Upper lobe of right lung (tissue), 1 donor: ENCODE results near the gene BOLA1. TPM values are rescaled to one million over a fixed set of nuclear protein-coding genes. Genes with fewer than 3 reads are reported as not detected.
"Not testable (repeated sequence)": the region's sequence is repeated elsewhere in the genome, so short reads cannot be mapped to it uniquely, and the experiment has no call there.

Experiments
- ATAC-seq: fragments of 200-7000 bp; cut with Tn5 transposase; one replicate; pipeline ENCODE4 v1.9.1; 2020; ENCODE audit warnings: mild to moderate bottlenecking, moderate library complexity
- DNase-seq: peaks from one replicate; pipeline ENCODE4 v3.0.0-alpha.2; 2020
- H3K27ac ChIP-seq: fragments of 200-600 bp; one replicate; pipeline ENCODE4 v1.8.0; 2022
- H3K27me3 ChIP-seq: fragments of 200-600 bp; one replicate; pipeline ENCODE4 v1.8.0; 2022; ENCODE audit warnings: mild to moderate bottlenecking
- H3K36me3 ChIP-seq: fragments of 200-600 bp; one replicate; pipeline ENCODE4 v1.8.0; 2022
- H3K4me1 ChIP-seq: fragments of 200-600 bp; one replicate; pipeline ENCODE4 v1.8.0; 2022
- H3K4me3 ChIP-seq: fragments of 200-600 bp; one replicate; pipeline ENCODE4 v1.8.0; 2022; ENCODE audit warnings: mild to moderate bottlenecking
- H3K9me3 ChIP-seq: fragments of 200-600 bp; one replicate; pipeline ENCODE4 v1.8.0; 2022
- intact Hi-C: fragments of 100-400 bp; cut with DNase I; formaldehyde crosslinking; loops from one replicate; pipeline ENCODE4 v1.11.0; 2022
- total RNA-seq: library from RNA; stranded (reverse); fragmentation: NEBNext Ultra II Directional; extraction: Animal tissue kit (Norgen Biotek cat#: 25700); gene quantifications from one replicate; pipeline ENCODE4 v1.2.1, GENCODE V29; 2021
- TF ChIP-seq, protein P1 (sequence below): fragments of 200-600 bp; IDR thresholded peaks from one replicate; pipeline ENCODE4 v1.8.0; 2022; ENCODE audit warnings: antibody characterized with exemption
- donor health status: DM: no; HTN: yes; CAD: no; lungs with severe emphysema.

The BOLA1 gene
- total RNA-seq, 1 donor from 2014 or later: 16.5 TPM

GRCh38 chr1:149936170-149936991, 37.0 kb downstream of the BOLA1 start, which contains the start of gene MTMR11:
Gene MTMR11, minus strand, starts transcription at chr1:149936879. Its CDS starts 232 bp downstream, at chr1:149936647.
- no peaks in the 10 kb centered on the region for H3K27me3 ChIP-seq
- H3K4me3 ChIP-seq: peak within 1 kb of the TSS; percentile 53
- H3K27ac ChIP-seq: no peak within 1 kb of the TSS
- ATAC-seq (peak; percentile 33), DNase-seq (no peak)
- intact Hi-C loops: no loop called here
- no peaks in the 10 kb centered on the region for H3K36me3 ChIP-seq
- H3K9me3 ChIP-seq: no peaks in the 10 kb centered on the region
- TF ChIP-seq, protein P1, sequence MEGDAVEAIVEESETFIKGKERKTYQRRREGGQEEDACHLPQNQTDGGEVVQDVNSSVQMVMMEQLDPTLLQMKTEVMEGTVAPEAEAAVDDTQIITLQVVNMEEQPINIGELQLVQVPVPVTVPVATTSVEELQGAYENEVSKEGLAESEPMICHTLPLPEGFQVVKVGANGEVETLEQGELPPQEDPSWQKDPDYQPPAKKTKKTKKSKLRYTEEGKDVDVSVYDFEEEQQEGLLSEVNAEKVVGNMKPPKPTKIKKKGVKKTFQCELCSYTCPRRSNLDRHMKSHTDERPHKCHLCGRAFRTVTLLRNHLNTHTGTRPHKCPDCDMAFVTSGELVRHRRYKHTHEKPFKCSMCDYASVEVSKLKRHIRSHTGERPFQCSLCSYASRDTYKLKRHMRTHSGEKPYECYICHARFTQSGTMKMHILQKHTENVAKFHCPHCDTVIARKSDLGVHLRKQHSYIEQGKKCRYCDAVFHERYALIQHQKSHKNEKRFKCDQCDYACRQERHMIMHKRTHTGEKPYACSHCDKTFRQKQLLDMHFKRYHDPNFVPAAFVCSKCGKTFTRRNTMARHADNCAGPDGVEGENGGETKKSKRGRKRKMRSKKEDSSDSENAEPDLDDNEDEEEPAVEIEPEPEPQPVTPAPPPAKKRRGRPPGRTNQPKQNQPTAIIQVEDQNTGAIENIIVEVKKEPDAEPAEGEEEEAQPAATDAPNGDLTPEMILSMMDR: no peak
- peaks cover 23% of the 10 kb centered on the region for H3K4me1 ChIP-seq

DNA sequence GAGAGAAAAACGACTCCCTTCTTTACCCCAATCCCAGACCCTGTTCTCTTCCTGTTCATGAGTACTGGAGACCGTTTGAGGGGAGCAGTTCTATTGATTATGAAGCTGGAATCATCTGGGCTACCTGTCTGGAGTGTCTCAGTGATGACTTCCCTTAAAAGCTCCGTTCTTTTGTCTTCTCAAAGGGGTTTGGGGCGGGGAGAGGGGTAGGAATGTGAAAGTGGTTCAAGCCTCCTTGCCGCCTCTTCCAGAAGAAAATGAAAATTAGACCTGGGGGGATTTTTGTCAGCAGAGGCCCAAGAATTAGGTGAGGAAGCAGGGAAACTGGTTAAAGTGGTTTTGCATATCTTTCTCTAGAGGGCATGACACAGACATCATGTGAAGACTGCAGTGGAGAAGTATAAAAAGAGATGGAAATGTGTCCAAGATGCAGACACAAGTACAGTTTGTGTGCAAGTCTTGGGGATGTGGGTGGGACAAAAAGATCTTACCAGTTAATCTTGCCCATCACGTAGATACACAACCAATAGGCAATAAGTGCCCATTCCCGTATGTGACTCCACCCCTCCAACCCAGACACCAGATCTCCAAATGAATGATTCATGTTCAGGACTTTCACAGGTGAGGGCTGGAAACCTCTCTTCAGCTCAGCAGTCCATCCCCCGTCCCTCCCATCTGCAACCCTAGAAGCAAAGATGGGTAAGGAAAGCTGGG, 37.8 kb downstream of the BOLA1 start:
- no peaks in the 10 kb centered on the region for H3K27me3 ChIP-seq
- no peak overlapping the region for H3K27ac ChIP-seq
- no peaks in the 10 kb centered on the region for H3K9me3 ChIP-seq
- H3K4me1 ChIP-seq: peaks cover 23% of the 10 kb centered on the region
- H3K36me3 ChIP-seq: no peaks in the 10 kb centered on the region
- TF ChIP-seq, protein P1: no peak
- ATAC-seq: peak; percentile 26
- no peak for DNase-seq
- intact Hi-C loops: no loop called here
- peak overlapping the region; percentile 53 for H3K4me3 ChIP-seq

- DNase-seq (no peak), ATAC-seq (no peak)
- no peak overlapping the region for H3K27ac ChIP-seq
- no peaks in the 10 kb centered on the region for H3K36me3 ChIP-seq
- TF ChIP-seq, protein P1: no peak
- H3K9me3 ChIP-seq: no peaks in the 10 kb centered on the region
- intact Hi-C loops: no loop called here
- no peaks in the 10 kb centered on the region for H3K27me3 ChIP-seq
- peaks cover 23% of the 10 kb centered on the region for H3K4me1 ChIP-seq
- H3K4me3 ChIP-seq: no peak overlapping the region
Measured at GRCh38 chr1:149937759-149938158, 38.4 kb downstream of the BOLA1 start.

DNA sequence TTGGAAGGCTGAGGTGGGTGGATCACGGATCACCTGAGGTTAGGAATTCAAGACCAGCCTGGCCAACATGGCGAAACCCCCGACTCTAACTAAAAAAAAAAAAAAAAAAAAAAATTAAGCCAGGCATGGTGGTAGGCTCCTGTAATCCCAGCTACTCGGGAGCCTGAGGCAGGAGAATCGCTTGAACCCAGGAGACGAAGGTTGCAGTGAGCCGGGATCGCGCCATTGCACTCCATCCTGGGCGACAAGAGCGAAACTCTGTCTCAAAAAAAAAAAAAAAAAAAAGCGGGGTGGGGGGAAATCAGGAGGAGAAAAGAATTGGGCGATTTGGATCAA, 39.3 kb downstream of the BOLA1 start:
- not testable (repeated sequence) for ATAC-seq
- peak overlapping the region; percentile 2 for H3K4me3 ChIP-seq

GRCh38 chr1:149940427-149940826, 41.1 kb downstream of the BOLA1 start:
- no peak for ATAC-seq
- Histone ChIP-seq H3K9me3 (no peaks in the 10 kb centered on the region), H3K27me3 (no peaks in the 10 kb centered on the region), H3K4me3 (no peak overlapping the region), H3K27ac (no peak overlapping the region), H3K4me1 (peaks cover 23% of the 10 kb centered on the region), H3K36me3 (peaks cover 17% of the 10 kb centered on the region)
- DNase-seq: no peak
- intact Hi-C loops: no loop called here
- TF ChIP-seq, protein P1: no peak

More for the DNA sequence above, 39.3 kb downstream of the BOLA1 start:
- H3K36me3 ChIP-seq, H3K27me3 ChIP-seq, intact Hi-C loops, DNase-seq, H3K9me3 ChIP-seq: not testable (repeated sequence)
- H3K27ac ChIP-seq: peak overlapping the region; percentile 67
- peaks cover 23% of the 10 kb centered on the region for H3K4me1 ChIP-seq

- peaks cover 35% of the 10 kb centered on the region for H3K36me3 ChIP-seq
- DNase-seq (no peak), ATAC-seq (peak; percentile 54)
- H3K27me3 ChIP-seq: no peaks in the 10 kb centered on the region
- TF ChIP-seq, protein P1: peak; percentile 34
- intact Hi-C loops: no loop called here
- no peaks in the 10 kb centered on the region for H3K9me3 ChIP-seq
- peaks cover 17% of the 10 kb centered on the region for H3K4me1 ChIP-seq
- H3K27ac ChIP-seq: no peak overlapping the region
- H3K4me3 ChIP-seq: no peak overlapping the region
Measured at GRCh38 chr1:149942207-149942606, 42.8 kb downstream of the BOLA1 start.
